HG03025 (cell line): Measurements from ENCODE around the gene LSG1.

Experiments used
- ATAC-seq: cut with Tn5 transposase; IDR thresholded peaks from one replicate; pipeline ENCODE4 v1.9.1; 2021; ENCODE audit warnings: mild to moderate bottlenecking, moderate library complexity; ENCODE audit not compliant: unreplicated experiment, low FRiP score

The LSG1 gene

DNA sequence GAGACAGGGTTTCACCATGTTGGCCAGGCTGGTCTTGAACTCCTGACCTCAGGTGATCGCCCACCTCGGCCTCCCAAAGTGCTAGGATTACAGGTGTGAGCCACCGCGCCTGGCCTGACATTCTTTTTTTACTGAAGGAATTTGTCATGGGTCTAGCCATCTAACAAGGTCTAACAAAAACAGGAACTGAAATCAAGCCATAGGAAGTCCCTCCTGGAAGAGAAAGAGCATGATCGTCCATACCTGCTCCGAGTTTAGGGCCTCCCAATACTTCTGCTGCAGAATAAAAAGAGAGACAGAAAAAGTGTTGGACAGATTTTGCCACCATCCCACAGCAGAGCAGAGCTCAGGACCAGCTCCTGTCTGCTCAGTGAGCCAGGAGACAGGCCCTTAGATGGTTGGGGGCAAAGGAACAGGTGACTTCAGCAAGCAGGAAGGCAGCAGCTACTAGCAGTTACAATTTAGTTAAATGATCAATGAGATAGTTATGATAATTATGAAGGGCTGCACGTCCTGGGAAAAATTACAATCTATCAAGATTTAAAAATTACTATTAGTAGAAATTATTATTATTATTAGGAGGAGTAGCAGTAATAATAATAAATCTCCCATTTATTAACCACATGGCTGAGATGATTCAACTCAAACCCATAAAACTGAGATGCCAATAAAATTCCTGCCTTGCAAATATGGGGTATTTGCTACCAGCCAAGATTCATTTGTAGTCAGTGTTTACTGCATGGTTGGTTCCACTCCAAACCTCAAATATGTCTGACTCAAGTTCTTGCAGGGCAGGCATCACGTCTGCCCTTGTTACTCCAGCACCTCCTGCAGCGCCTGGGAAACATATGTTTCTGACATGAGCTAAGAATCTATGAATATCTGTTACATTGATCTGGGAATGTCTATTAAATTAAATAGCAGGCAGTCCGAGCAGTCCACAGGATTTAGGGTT lies 78.9 kb downstream of the LSG1 start:
- no peak for ATAC-seq
